Measurements from ENCODE around the gene GALNT2. TPM values are rescaled to one million over a fixed set of nuclear protein-coding genes. Genes with fewer than 3 reads are reported as not detected.

The GALNT2 gene
- total RNA-seq, 1 donor from 2014 or later = 81.6 TPM

GRCh38 chr1:230326971-230327891 lies 260.2 kb downstream of the GALNT2 start:
- no peak for DNase-seq (ENCODE audit: extremely low read depth, low read depth, low spot score)

- no peak for DNase-seq (ENCODE audit: extremely low read depth, low read depth, low spot score)
Measured at GRCh38 chr1:230327892-230328284, 260.9 kb downstream of the GALNT2 start.

- no peak for DNase-seq (ENCODE audit: extremely low read depth, low read depth, low spot score)
Measured at GRCh38 chr1:230328342-230329015, 261.4 kb downstream of the GALNT2 start.

- DNase-seq (ENCODE audit: extremely low read depth, low read depth, low spot score) = no peak
Measured at GRCh38 chr1:230330157-230330556, 263.1 kb downstream of the GALNT2 start.

Measured in glomerular endothelial cell (primary cell).